Mesothelial cell of epicardium (in vitro differentiated cells): ENCODE measurements around the gene TLR3. TPM values are rescaled to one million over a fixed set of nuclear protein-coding genes. Genes with fewer than 3 reads are reported as not detected.
"Not testable (repeated sequence)": the region's sequence is repeated elsewhere in the genome, so short reads cannot be mapped to it uniquely, and the experiment has no call there.

Experiments
- DNase-seq, 2 experiments: peaks; one replicate each; pipeline ENCODE4 v3.0.0; 2021; ENCODE audit warnings: low spot score in 2 of 2; ENCODE audit not compliant: unreplicated experiment in 2 of 2
- H3K27ac Mint-ChIP-seq: 2 replicates; pipeline ENCODE4 v1.8.0; 2021; ENCODE audit warnings: mixed read lengths
- H3K27me3 Mint-ChIP-seq: 2 replicates; pipeline ENCODE4 v1.8.0; 2021; ENCODE audit warnings: low read depth, mixed read lengths
- H3K36me3 Mint-ChIP-seq: 2 replicates; pipeline ENCODE4 v1.8.0; 2021; ENCODE audit warnings: mixed read lengths
- H3K4me1 Mint-ChIP-seq: 2 replicates; pipeline ENCODE4 v1.8.0; 2021; ENCODE audit warnings: mixed read lengths
- H3K4me3 Mint-ChIP-seq: 2 replicates; pipeline ENCODE4 v1.8.0; 2021; ENCODE audit warnings: mild to moderate bottlenecking, moderate library complexity, mixed read lengths
- H3K9me3 Mint-ChIP-seq: 2 replicates; pipeline ENCODE4 v1.8.0; 2021; ENCODE audit warnings: mixed read lengths
- CTCF ChIP-seq: fragments of 200-600 bp; sonication (generic); IDR thresholded peaks from one replicate; pipeline ENCODE4 v1.5.0; 2021; ENCODE audit warnings: antibody characterized with exemption; ENCODE audit not compliant: unreplicated experiment
- total RNA-seq: library from RNA; stranded (reverse); gene quantifications from 3 replicates; pipeline ENCODE4 v1.2.1, GENCODE V29; 2021

The TLR3 gene
- total RNA-seq, 1 donor from 2014 or later: 9.2 TPM

DNA sequence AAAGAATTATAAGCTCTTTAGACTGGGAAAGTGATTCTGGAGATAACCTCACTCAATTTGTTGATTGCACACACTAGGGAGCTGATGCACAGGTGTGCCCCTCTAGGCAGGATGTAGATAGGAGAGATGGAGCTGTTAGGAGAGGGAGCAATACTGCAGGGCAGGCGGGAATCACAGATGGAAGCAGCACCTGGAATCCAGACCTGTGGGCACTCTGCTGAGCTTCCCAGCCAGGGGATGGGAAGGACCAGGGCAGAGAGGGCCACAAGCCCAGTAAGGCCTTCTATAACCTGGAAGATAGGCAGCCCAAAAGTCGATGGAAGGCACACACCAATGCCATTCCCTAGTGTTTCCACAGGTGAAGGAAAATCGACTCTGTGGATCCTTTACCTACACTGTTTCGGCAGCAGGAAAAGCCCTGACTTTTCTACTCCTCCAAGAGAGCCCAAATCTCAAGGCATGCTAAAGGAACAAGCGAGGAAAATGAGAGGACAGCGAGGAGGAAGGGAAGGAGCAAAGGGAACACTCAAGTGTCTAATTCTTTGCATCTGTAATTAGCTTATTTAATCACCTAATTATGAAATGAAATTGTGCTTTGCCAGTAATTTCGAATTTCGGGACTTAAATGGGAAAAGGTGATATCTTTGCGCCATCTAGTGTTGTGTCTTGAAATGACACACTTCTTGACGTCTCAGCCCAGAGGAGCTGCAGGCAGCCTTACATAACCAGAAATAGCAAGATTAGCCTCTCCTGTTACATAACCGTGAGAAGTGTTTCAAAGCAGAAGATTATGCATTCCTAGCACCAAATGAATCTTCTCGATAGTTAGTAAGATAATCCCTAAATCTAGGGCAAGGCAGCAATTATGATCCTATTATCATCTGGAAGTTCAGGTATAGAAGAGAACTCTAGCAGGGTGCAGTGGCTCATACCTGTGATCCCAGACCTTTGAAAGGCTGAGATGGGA is 31.0 kb upstream of the TLR3 start:
- Mint-ChIP-seq H3K9me3 (peaks cover 23% of the 10 kb centered on the region), H3K27ac (no peak overlapping the region), H3K4me1 (peaks cover 5% of the 10 kb centered on the region), H3K27me3 (peaks cover 15% of the 10 kb centered on the region), H3K36me3 (peaks cover 15% of the 10 kb centered on the region), H3K4me3 (no peak overlapping the region)
- DNase-seq: no peak
- peak; percentile 82 for TF ChIP-seq CTCF

- H3K4me3 Mint-ChIP-seq: no peak overlapping the region
- peaks cover 15% of the 10 kb centered on the region for H3K36me3 Mint-ChIP-seq
- TF ChIP-seq CTCF: no peak
- no peak overlapping the region for H3K27ac Mint-ChIP-seq
- no peak for DNase-seq
- H3K9me3 Mint-ChIP-seq: peaks cover 21% of the 10 kb centered on the region
- H3K4me1 Mint-ChIP-seq: peaks cover 5% of the 10 kb centered on the region
- H3K27me3 Mint-ChIP-seq: peaks cover 15% of the 10 kb centered on the region
These were observed 29.3 kb upstream of the TLR3 start for GRCh38 chr4:186039697-186040096.

- DNase-seq: no peak
- no peak for TF ChIP-seq CTCF
- Mint-ChIP-seq H3K27ac (no peak overlapping the region), H3K36me3 (peaks cover 10% of the 10 kb centered on the region), H3K4me1 (peaks cover 5% of the 10 kb centered on the region), H3K4me3 (no peak overlapping the region), H3K9me3 (peaks cover 15% of the 10 kb centered on the region), H3K27me3 (peaks cover 15% of the 10 kb centered on the region)
These were observed 28.6 kb upstream of the TLR3 start for GRCh38 chr4:186040316-186040715.

DNA sequence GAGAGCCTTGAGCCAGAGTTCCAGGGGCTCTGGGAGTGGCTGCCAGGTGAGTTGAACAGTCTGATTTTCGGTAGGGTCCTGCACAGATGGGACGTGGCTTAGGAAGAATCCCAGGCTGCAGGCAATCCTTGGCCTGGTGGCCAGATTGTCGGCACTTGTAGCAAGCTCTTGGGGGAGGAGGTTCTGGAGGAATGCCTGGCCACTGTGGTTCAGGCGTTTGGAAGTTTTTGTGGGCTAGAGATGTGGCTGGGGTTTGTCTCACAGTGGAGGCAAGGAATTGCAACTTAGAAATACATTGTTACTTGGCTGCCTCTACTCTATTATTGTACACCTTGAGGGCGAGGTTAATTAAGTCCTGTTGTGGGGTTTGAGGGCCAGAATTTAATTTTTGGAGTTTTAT is 21.5 kb upstream of the TLR3 start:
- not testable (repeated sequence) for H3K36me3 Mint-ChIP-seq, H3K4me3 Mint-ChIP-seq
- peaks cover 15% of the 10 kb centered on the region for H3K4me1 Mint-ChIP-seq

DNA sequence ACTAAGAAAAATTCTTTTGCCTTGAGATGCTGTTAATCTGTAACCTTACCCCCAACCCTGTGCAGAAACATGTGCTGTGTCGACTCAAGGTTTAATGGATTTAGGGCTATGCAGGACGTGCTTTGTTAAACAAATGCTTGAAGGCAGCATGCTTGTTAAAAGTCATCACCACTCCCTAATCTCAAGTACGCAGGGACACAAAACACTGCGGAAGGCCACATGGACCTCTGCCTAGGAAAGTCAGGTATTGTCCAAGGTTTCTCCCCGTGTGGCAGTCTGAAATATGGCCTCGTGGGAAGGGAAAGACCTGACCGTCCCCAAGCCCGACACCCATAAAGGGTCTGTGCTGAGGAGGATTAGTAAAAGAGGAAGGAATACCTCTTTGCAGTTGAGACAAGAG is 18.8 kb upstream of the TLR3 start:
- peaks cover 15% of the 10 kb centered on the region for H3K4me1 Mint-ChIP-seq
- H3K27me3 Mint-ChIP-seq, H3K36me3 Mint-ChIP-seq, DNase-seq, H3K9me3 Mint-ChIP-seq, H3K4me3 Mint-ChIP-seq: not testable (repeated sequence)
- peak overlapping the region; percentile 49 for H3K27ac Mint-ChIP-seq

More for the DNA sequence above, 21.5 kb upstream of the TLR3 start:
- H3K9me3 Mint-ChIP-seq, H3K27ac Mint-ChIP-seq, DNase-seq, H3K27me3 Mint-ChIP-seq: not testable (repeated sequence)

DNA sequence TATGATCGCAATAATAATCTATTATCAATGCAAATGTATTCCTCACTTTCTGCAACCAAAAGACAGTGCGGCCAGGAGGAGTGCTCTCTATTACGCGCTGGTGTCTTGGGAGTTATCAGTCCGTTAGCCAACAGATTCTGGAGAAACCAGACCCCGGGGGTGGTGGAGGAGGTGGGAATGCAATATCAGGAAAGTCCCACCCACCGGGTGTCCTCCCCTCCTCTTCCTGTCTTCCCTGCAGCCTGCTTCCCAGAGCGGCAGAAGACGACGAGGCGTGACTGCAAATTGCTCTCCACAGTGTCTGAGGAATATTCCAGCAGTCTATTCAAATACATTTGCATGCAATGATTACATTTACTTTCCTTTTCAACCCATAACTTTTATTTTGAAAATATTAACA is 17.9 kb upstream of the TLR3 start:
- peaks cover 8% of the 10 kb centered on the region for H3K9me3 Mint-ChIP-seq
- H3K27ac Mint-ChIP-seq: peak overlapping the region; percentile 86
- DNase-seq: no peak
- TF ChIP-seq CTCF: no peak
- peaks cover 15% of the 10 kb centered on the region for H3K4me1 Mint-ChIP-seq
- H3K36me3 Mint-ChIP-seq: no peaks in the 10 kb centered on the region
- H3K4me3 Mint-ChIP-seq: peak overlapping the region; percentile 57
- no peaks in the 10 kb centered on the region for H3K27me3 Mint-ChIP-seq
